GM12878 (cell line): Measurements from ENCODE around the gene HOXB13. TPM values are rescaled to one million over a fixed set of nuclear protein-coding genes. Genes with fewer than 3 reads are reported as not detected.

ENCODE experiments used
- ATAC-seq: fragments of 200-7000 bp; cut with Tn5 transposase; 3 replicates; pipeline ENCODE4 v1.9.1; 2020; ENCODE audit warnings: mild to moderate bottlenecking, moderate library complexity
- BruUV-seq: library from RNA; stranded (reverse); fragments of 400-500 nt; replicated peaks from 2 replicates; lab custom pipeline; 2021; lab: Mats Ljungman, UMichigan
- CTCF ChIA-PET: fragments of 300-600 bp; sonication (Branson Sonifier 250); formaldehyde crosslinking; extraction: SDS; loops from one replicate; lab custom pipeline; 2021; ENCODE audit warnings: inconsistent platforms; lab: Yijun Ruan, JAX
- POLR2A ChIA-PET: fragments of 350-600 bp; formaldehyde crosslinking; extraction: SDS; loops from one replicate; lab custom pipeline; 2021; ENCODE audit warnings: inconsistent platforms; lab: Charles Lee
- RAD21 ChIA-PET: fragments of 300-600 bp; sonication (Branson Sonifier 250); formaldehyde crosslinking; loops from one replicate; lab custom pipeline; 2023; ENCODE audit warnings: antibody characterized with exemption; ENCODE audit not compliant: unreplicated experiment; lab: Charles Lee
- SMC1A ChIA-PET: fragments of 300-600 bp; sonication (Branson Sonifier 250); formaldehyde crosslinking; loops from one replicate; lab custom pipeline; 2023; ENCODE audit not compliant: unreplicated experiment, uncharacterized antibody; lab: Charles Lee
- DNase-seq: peaks from one replicate; pipeline ENCODE4 v3.0.0-alpha.2; 2011; ENCODE audit warnings: low read depth, low spot score
- FAIRE-seq: peaks from 3 replicates; lab custom pipeline; 2011; peaks lifted over from hg19 to GRCh38; lab: Jason Lieb, UNC
- H2AFZ ChIP-seq: 2 replicates; pipeline ENCODE4 v1.6.0; 2011; ENCODE audit warnings: low read depth, low read length, control low read depth; ENCODE audit not compliant: control insufficient read depth
- H3K27ac ChIP-seq: 2 replicates; pipeline ENCODE4 v1.5.1; 2011; ENCODE audit warnings: control low read depth; ENCODE audit not compliant: control insufficient read depth, insufficient read depth
- H3K27me3 ChIP-seq, 2 experiments: replicated peaks in 1 of 2; 2 replicates each; pipeline versions ENCODE4 v1.6.0 to v1.6.1; 2011; ENCODE audit warnings: low read length in 1 of 2; ENCODE audit not compliant: control insufficient read depth in 2 of 2, insufficient read depth in 2 of 2
- H3K36me3 ChIP-seq, 2 experiments: 2 replicates each; pipeline ENCODE4 v1.5.1; 2011; ENCODE audit warnings: low read length in 1 of 2; ENCODE audit not compliant: control insufficient read depth in 2 of 2, insufficient read depth in 2 of 2
- H3K4me1 ChIP-seq: 2 replicates; pipeline ENCODE4 v1.6.1; 2011; ENCODE audit warnings: mild to moderate bottlenecking, low read length, moderate library complexity, mixed read lengths; ENCODE audit not compliant: control insufficient read depth, insufficient read depth
- H3K4me2 ChIP-seq: 2 replicates; pipeline ENCODE4 v1.6.0; 2011; ENCODE audit warnings: control low read depth; ENCODE audit not compliant: control insufficient read depth, insufficient read depth
- H3K4me3 ChIP-seq: fragments of 200-600 bp; sonication (generic); 2 replicates; pipeline ENCODE4 v1.5.1; 2016
- H3K79me2 ChIP-seq: 2 replicates; pipeline ENCODE4 v1.6.0; 2011; ENCODE audit warnings: low read length; ENCODE audit not compliant: control insufficient read depth, insufficient read depth
- H3K9ac ChIP-seq: 2 replicates; pipeline ENCODE4 v1.8.0; 2011; ENCODE audit warnings: low read length, control low read depth, mixed read lengths; ENCODE audit not compliant: control insufficient read depth, insufficient read depth
- H3K9me3 ChIP-seq: replicated peaks from 3 replicates; pipeline ENCODE4 v1.5.1; 2011; ENCODE audit warnings: mild to moderate bottlenecking, low read length; ENCODE audit not compliant: control insufficient read depth, insufficient read depth
- H4K20me1 ChIP-seq: 2 replicates; pipeline ENCODE4 v1.6.0; 2011; ENCODE audit not compliant: control insufficient read depth, insufficient read depth
- CBX3 ChIP-seq: fragments of 200-600 bp; sonication (generic); IDR thresholded peaks from 2 replicates; pipeline ENCODE4 v1.6.1; 2016; ENCODE audit warnings: low read depth, borderline replicate concordance
- CUX1 ChIP-seq: IDR thresholded peaks from 2 replicates; pipeline ENCODE4 v1.6.1; 2012; ENCODE audit warnings: improper control_type of control experiment, low read depth, low read length; ENCODE audit not compliant: insufficient replicate concordance
- DPF2 ChIP-seq: fragments of 450-650 bp; IDR thresholded peaks from 2 replicates; pipeline ENCODE4 v1.6.1; 2017; ENCODE audit warnings: mild to moderate bottlenecking
- ESRRA ChIP-seq: IDR thresholded peaks from 2 replicates; pipeline ENCODE4 v1.6.1; 2012; ENCODE audit warnings: mild to moderate bottlenecking, low read length, improper control_type of control experiment
- IKZF1 ChIP-seq: fragments of 450-650 bp; conservative IDR thresholded peaks from 2 replicates; pipeline ENCODE4 v1.6.1; 2017; ENCODE audit warnings: antibody characterized with exemption, mild to moderate bottlenecking
- IRF4 ChIP-seq: IDR thresholded peaks from 2 replicates; pipeline ENCODE4 v1.6.1; 2011; ENCODE audit warnings: low read depth, low read length
- KAT2A ChIP-seq: conservative IDR thresholded peaks from 2 replicates; pipeline ENCODE4 v1.6.1; 2011; ENCODE audit warnings: low read depth, low read length; ENCODE audit not compliant: control insufficient read depth
- MYC ChIP-seq: IDR thresholded peaks from 2 replicates; pipeline ENCODE4 v1.6.1; 2011; ENCODE audit warnings: mild to moderate bottlenecking, low read length, moderate library complexity, inconsistent platforms; ENCODE audit not compliant: insufficient read depth, insufficient replicate concordance, insufficient read length, severe bottlenecking
- SIN3A ChIP-seq: IDR thresholded peaks from 2 replicates; pipeline ENCODE4 v1.6.1; 2012; ENCODE audit warnings: low read depth, low read length, improper control_type of control experiment
- TAF1 ChIP-seq: IDR thresholded peaks from 2 replicates; pipeline ENCODE4 v1.6.1; 2011; ENCODE audit warnings: mild to moderate bottlenecking, low read depth, low read length, borderline replicate concordance
- WGBS: methylation state at CpG from one replicate; pipeline ENCODE4 v1.1.6; 2016; ENCODE audit warnings: low lambda C conversion rate; ENCODE audit not compliant: insufficient replicate concordance, insufficient coverage; ENCODE audit errors: missing lambda C conversion rate; 5-methylcytosine and 5-hydroxymethylcytosine counted together
- in situ Hi-C: fragments of 300-500 bp; cut with MboI; formaldehyde crosslinking; loops from 9 replicates; pipeline ENCODE4 v1.14.3; 2018; ENCODE audit warnings: mixed read lengths
- intact Hi-C: fragments of 100-400 bp; cut with micrococcal nuclease; formaldehyde crosslinking; loops from one replicate; pipeline ENCODE4 v1.14.2; 2022; ENCODE audit not compliant: unreplicated experiment
- polyA plus RNA-seq, 11 experiments: library from polyadenylated mRNA; depleted of rRNA in 4 of 11; unstranded in 6 of 11; stranded (reverse) in 5 of 11; fragments of >200 nt; fragmentation: Nextera tagmentation in 4 of 11; fragmentation: Illumina TruSeq in 1 of 11; extraction: Ambion mirVana in 4 of 11; extraction: Trizol in 1 of 11; gene quantifications; 1 replicate in 1 of 11; 2 replicates in 10 of 11; pipeline versions ENCODE4 v1.2.1 to v1.2.3, GENCODE V29; 2011 to 2016; ENCODE audit warnings: inconsistent platforms in 2 of 11, missing spikeins in 2 of 11, low read depth in 1 of 11
- total RNA-seq, 4 experiments: library from RNA; depleted of rRNA in 3 of 4; stranded (reverse); fragments of >200 nt in 3 of 4; fragmentation: Illumina TruSeq in 1 of 4; extraction: Trizol in 1 of 4; gene quantifications; 2 replicates each; pipeline versions ENCODE4 v1.2.1 to v1.2.3, GENCODE V29; 2013 to 2021
- TF ChIP-seq, protein P1 (sequence below): fragments of 150-350 bp; IDR thresholded peaks from 2 replicates; pipeline ENCODE4 v1.6.1; 2014; ENCODE audit warnings: mild to moderate bottlenecking, low read depth, low read length
- TF ChIP-seq, protein P2 (sequence below): fragments of 450-650 bp; IDR thresholded peaks from 2 replicates; pipeline ENCODE4 v1.6.1; 2018; ENCODE audit warnings: mild to moderate bottlenecking, low read depth, moderate library complexity; ENCODE audit not compliant: partially characterized antibody

The HOXB13 gene
- total and polyA plus RNA-seq, 10 of the 15 experiments (the other 5 are each of a cell fraction or from before 2014, with no cell fraction given): 0.05 TPM; not detected in 9

DNA sequence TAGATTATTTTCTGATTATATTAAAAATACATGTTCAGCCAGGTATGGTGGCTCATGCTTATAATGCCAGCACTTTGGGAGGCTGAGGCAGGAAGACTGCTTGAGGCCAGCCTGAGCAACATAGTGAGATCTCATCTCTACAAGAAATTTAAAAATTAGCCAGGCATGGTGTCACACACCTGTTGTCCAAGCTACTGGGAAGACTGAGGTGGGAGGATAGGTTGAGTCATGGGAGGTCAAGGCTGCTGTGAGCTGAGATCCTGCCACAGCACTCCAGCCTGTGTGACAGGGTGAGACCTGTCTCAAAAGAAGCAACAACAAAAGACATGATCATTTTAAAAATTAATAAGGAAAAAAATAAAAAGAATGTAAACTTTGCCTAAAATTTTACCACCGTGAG, 46.9 kb downstream of the HOXB13 start:
- WGBS: 88% methylated on average over 1 of the region's 1 CpG
- H3K36me3 ChIP-seq: no peaks in the 10 kb centered on the region
- no peaks in the 10 kb centered on the region; a peak in 1 of 4 replicates for H3K27me3 ChIP-seq
- H3K79me2 ChIP-seq: no peaks in the 10 kb centered on the region
- POLR2A ChIA-PET: interaction anchor here (0.5 kb wide), 1 partner anchor 330 kb away, joined by 3 read pairs; no protein-coding TSS in a partner anchor
- H3K27ac ChIP-seq: no peak overlapping the region
- DNase-seq (no peak), ATAC-seq (no peak), FAIRE-seq (no peak)
- no peak overlapping the region for H3K9ac ChIP-seq
- SMC1A ChIA-PET: interaction anchor here (0.7 to 1.2 kb wide), 2 partner anchors 28 to 197 kb away, joined by 3 read pairs; no protein-coding TSS in a partner anchor
- H3K4me3 ChIP-seq: no peak overlapping the region
- RAD21 ChIA-PET: interaction anchor here (0.7 to 1.0 kb wide), 3 partner anchors 42 to 197 kb away, joined by 3 to 5 read pairs (median 3); no protein-coding TSS in a partner anchor
- intact Hi-C loops (no loop called here), in situ Hi-C loops (no loop called here)
- 0 out of 2 replicates have a peak, but pooled peaks cover 2% of the 10 kb centered on the region for H3K4me1 ChIP-seq
- H4K20me1 ChIP-seq: no peaks in the 10 kb centered on the region
- BruUV-seq: no TSS peak
- no peak overlapping the region for H2AFZ ChIP-seq
- CTCF ChIA-PET: interaction anchor here (0.6 to 10.0 kb wide), 6 partner anchors 41 to 351 kb away, joined by 3 to 271 read pairs (median 42); partner anchors contain the start of genes PRAC1 and PRAC2
- no peaks in the 10 kb centered on the region for H3K9me3 ChIP-seq
- no peak overlapping the region for H3K4me2 ChIP-seq
- TF ChIP-seq, protein P1, sequence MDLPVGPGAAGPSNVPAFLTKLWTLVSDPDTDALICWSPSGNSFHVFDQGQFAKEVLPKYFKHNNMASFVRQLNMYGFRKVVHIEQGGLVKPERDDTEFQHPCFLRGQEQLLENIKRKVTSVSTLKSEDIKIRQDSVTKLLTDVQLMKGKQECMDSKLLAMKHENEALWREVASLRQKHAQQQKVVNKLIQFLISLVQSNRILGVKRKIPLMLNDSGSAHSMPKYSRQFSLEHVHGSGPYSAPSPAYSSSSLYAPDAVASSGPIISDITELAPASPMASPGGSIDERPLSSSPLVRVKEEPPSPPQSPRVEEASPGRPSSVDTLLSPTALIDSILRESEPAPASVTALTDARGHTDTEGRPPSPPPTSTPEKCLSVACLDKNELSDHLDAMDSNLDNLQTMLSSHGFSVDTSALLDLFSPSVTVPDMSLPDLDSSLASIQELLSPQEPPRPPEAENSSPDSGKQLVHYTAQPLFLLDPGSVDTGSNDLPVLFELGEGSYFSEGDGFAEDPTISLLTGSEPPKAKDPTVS: no peak
- TF ChIP-seq TAF1 (no peak), IRF4 (no peak), CUX1 (no peak), ESRRA (no peak), CBX3 (no peak), IKZF1 (no peak), KAT2A (no peak), MYC (no peak), DPF2 (no peak), SIN3A (no peak)
- TF ChIP-seq, protein P2, sequence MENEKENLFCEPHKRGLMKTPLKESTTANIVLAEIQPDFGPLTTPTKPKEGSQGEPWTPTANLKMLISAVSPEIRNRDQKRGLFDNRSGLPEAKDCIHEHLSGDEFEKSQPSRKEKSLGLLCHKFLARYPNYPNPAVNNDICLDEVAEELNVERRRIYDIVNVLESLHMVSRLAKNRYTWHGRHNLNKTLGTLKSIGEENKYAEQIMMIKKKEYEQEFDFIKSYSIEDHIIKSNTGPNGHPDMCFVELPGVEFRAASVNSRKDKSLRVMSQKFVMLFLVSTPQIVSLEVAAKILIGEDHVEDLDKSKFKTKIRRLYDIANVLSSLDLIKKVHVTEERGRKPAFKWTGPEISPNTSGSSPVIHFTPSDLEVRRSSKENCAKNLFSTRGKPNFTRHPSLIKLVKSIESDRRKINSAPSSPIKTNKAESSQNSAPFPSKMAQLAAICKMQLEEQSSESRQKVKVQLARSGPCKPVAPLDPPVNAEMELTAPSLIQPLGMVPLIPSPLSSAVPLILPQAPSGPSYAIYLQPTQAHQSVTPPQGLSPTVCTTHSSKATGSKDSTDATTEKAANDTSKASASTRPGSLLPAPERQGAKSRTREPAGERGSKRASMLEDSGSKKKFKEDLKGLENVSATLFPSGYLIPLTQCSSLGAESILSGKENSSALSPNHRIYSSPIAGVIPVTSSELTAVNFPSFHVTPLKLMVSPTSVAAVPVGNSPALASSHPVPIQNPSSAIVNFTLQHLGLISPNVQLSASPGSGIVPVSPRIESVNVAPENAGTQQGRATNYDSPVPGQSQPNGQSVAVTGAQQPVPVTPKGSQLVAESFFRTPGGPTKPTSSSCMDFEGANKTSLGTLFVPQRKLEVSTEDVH: no peak
